IPS-18a (cell line): ENCODE results near the gene ATP10B.
"Not testable (repeated sequence)": the region's sequence is repeated elsewhere in the genome, so short reads cannot be mapped to it uniquely, and the experiment has no call there.

Experiments used
- H3K27ac ChIP-seq: one replicate; pipeline ENCODE4 v1.5.1; 2013; ENCODE audit warnings: low read length
- H3K27me3 ChIP-seq: one replicate; pipeline ENCODE4 v1.6.1; 2013; ENCODE audit warnings: mild to moderate bottlenecking, low read length; ENCODE audit not compliant: control insufficient read depth, insufficient read depth
- H3K36me3 ChIP-seq: one replicate; pipeline ENCODE4 v1.6.1; 2013; ENCODE audit warnings: low read depth, low read length; ENCODE audit not compliant: control insufficient read depth
- H3K4me1 ChIP-seq: one replicate; pipeline ENCODE4 v1.6.1; 2013; ENCODE audit warnings: low read depth, low read length; ENCODE audit not compliant: control insufficient read depth
- H3K4me3 ChIP-seq: one replicate; pipeline ENCODE4 v1.5.1; 2013; ENCODE audit warnings: low read length
- H3K9ac ChIP-seq: one replicate; pipeline ENCODE4 v1.6.1; 2013; ENCODE audit warnings: mild to moderate bottlenecking, low read length, moderate library complexity
- H3K9me3 ChIP-seq: one replicate; pipeline ENCODE4 v1.6.1; 2013; ENCODE audit warnings: low read depth, low read length; ENCODE audit not compliant: control insufficient read depth

The ATP10B gene

DNA sequence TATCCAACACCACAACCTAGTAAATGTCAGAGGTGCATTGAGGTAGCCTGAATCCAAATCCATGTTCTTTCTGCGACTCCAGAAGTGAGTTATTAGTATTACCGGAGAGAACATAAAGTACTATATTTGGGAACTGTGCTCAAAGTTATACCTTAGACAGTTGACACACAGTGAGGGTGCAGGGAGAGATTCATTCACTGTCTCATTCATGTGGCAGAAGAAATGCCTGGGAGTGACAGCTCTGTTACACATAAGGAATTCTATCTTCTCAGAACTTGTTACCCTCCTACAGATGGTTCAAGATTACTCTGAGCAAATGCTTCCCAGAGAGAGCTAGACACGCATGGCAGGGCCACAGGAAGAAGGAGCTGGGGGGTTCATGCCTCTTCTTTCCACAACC lies 103.0 kb downstream of the ATP10B start:
- Histone ChIP-seq H3K9ac (no peak overlapping the region), H3K4me3 (no peak overlapping the region), H3K4me1 (peaks cover 7% of the 10 kb centered on the region)

GRCh38 chr5:160747987-160748386 lies 104.0 kb downstream of the ATP10B start:
- no peaks in the 10 kb centered on the region for H3K36me3 ChIP-seq
- H3K27ac ChIP-seq = no peak overlapping the region
- H3K27me3 ChIP-seq = no peaks in the 10 kb centered on the region
- H3K9me3 ChIP-seq = no peaks in the 10 kb centered on the region
- H3K4me3 ChIP-seq = no peak overlapping the region
- peaks cover 7% of the 10 kb centered on the region for H3K4me1 ChIP-seq
- no peak overlapping the region for H3K9ac ChIP-seq

More for the DNA sequence above, 103.0 kb downstream of the ATP10B start:
- Histone ChIP-seq H3K27me3 (no peaks in the 10 kb centered on the region), H3K9me3 (no peaks in the 10 kb centered on the region), H3K36me3 (no peaks in the 10 kb centered on the region), H3K27ac (no peak overlapping the region)

DNA sequence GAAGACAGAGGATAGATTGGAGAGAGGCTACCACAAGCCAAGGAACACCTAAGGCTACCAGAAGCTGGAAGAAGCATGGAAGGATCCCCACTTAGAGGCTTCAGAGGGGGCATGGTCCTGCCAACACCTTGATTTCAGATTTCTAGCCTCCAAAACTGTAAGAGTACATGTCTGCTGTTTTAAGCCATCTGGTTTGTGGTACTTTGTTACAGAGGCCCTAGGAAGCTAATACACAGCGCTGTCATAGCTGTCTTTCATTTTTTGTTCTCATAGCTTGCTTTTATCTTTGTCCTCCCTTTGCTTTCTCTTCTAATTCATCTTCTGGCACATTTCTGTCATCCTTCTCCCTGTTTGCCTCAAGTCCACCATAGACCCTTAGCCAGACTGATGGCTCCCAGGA lies 104.5 kb downstream of the ATP10B start:
- H3K27ac ChIP-seq = no peak overlapping the region
- H3K4me3 ChIP-seq = no peak overlapping the region
- H3K4me1 ChIP-seq = peaks cover 7% of the 10 kb centered on the region
- no peaks in the 10 kb centered on the region for H3K27me3 ChIP-seq
- H3K9ac ChIP-seq = no peak overlapping the region
- no peaks in the 10 kb centered on the region for H3K36me3 ChIP-seq
- H3K9me3 ChIP-seq = no peaks in the 10 kb centered on the region

DNA sequence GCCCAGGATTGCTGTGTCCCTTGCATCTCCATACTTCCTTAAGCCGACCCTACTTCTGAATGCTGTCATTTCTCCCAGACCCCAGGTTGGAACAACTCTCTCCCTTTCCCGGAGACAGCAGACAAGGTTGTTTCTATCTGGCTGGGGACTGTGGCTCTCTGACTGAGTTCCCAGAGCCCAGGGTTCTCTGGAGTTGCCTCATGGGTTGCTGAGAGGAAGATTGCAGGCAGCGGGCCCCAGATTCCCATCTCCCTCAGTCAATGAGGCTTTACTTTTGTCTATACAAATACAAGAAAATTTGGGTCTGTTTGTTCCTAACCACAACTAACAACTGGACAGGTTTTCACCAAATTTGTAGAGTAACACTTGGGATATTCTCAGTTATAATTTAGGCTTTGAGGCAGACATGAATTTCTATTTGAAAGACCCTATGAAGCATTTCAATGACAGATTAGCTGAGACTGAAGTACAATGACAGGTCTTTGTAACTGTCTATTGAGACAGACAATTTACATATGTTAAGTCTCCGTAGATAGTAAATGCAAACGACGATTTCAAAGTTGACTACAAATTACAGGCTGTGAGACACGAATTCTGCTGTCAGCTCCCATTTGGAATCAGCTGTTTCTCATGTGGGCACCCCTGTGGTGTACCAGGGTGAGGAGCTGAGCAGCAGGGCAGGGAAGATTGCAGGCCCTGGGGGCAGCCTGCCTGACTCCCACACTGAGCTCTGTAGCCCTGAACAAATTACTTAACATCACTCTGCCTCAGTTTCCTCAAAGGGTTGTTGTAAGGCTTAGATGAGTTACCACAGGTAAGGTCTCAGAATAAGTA lies 107.5 kb downstream of the ATP10B start:
- no peak overlapping the region for H3K4me3 ChIP-seq
- no peak overlapping the region for H3K9ac ChIP-seq
- H3K36me3 ChIP-seq = no peaks in the 10 kb centered on the region
- no peaks in the 10 kb centered on the region for H3K27me3 ChIP-seq
- H3K27ac ChIP-seq = no peak overlapping the region
- no peaks in the 10 kb centered on the region for H3K9me3 ChIP-seq
- peaks cover 7% of the 10 kb centered on the region for H3K4me1 ChIP-seq

- Histone ChIP-seq H3K27ac (no peak overlapping the region), H3K27me3 (no peaks in the 10 kb centered on the region), H3K36me3 (no peaks in the 10 kb centered on the region), H3K9me3 (no peaks in the 10 kb centered on the region), H3K4me1 (peaks cover 7% of the 10 kb centered on the region), H3K9ac (no peak overlapping the region), H3K4me3 (no peak overlapping the region)
Measured at GRCh38 chr5:160743027-160743426, 109.0 kb downstream of the ATP10B start.

- Histone ChIP-seq H3K9ac (no peak overlapping the region), H3K9me3 (no peaks in the 10 kb centered on the region), H3K27me3 (no peaks in the 10 kb centered on the region), H3K27ac (no peak overlapping the region), H3K4me1 (peaks cover 7% of the 10 kb centered on the region), H3K4me3 (no peak overlapping the region), H3K36me3 (no peaks in the 10 kb centered on the region)
Measured at GRCh38 chr5:160742446-160742845, 109.6 kb downstream of the ATP10B start.

DNA sequence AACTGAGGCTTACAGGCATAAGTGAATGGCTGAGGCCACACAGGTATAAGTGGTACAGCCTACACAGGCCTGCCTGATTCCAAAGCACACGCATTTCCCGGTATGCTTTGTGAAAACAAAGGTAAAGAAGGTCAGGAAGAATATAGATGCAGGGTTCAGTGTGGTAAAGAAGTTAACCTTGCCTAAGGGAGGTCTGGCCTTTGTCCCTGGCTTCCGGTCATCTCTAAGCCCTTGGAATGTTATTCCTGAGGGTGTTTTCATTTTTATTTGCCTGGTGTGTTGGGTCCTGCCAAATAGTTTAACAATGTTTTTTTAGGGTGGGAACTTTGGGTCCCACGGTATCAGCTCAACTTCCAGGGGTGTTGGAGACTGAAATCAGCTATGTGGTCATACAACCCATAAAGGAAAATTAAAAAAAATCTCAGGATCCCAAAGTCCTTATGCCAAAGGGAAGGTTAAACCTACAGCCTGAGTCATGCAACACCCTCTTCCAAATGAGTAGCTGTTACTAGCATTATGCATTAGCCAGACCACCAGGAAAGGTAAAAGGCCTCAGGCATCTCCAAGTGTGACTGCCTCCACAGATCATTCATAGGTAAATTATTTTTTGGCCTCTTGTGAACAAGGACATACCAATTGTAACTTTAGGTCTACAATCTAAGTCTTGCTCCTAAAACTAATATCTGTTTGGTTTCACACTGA lies 124.6 kb downstream of the ATP10B start:
- Histone ChIP-seq H3K4me1 (peaks cover 9% of the 10 kb centered on the region), H3K9ac (no peak overlapping the region), H3K4me3 (no peak overlapping the region), H3K9me3 (no peaks in the 10 kb centered on the region), H3K27ac (no peak overlapping the region), H3K36me3 (no peaks in the 10 kb centered on the region), H3K27me3 (no peaks in the 10 kb centered on the region)

- Histone ChIP-seq H3K9me3 (no peaks in the 10 kb centered on the region), H3K27ac (no peak overlapping the region), H3K9ac (no peak overlapping the region), H3K4me1 (peaks cover 9% of the 10 kb centered on the region), H3K4me3 (no peak overlapping the region), H3K36me3 (no peaks in the 10 kb centered on the region), H3K27me3 (no peaks in the 10 kb centered on the region)
Measured at GRCh38 chr5:160726721-160727120, 125.3 kb downstream of the ATP10B start.

GRCh38 chr5:160720822-160721221 lies 131.2 kb downstream of the ATP10B start:
- H3K9ac ChIP-seq = no peak overlapping the region
- no peaks in the 10 kb centered on the region for H3K27me3 ChIP-seq
- H3K4me1 ChIP-seq = no peaks in the 10 kb centered on the region
- H3K4me3 ChIP-seq = no peak overlapping the region
- no peaks in the 10 kb centered on the region for H3K36me3 ChIP-seq
- H3K9me3 ChIP-seq = no peaks in the 10 kb centered on the region
- no peak overlapping the region for H3K27ac ChIP-seq

DNA sequence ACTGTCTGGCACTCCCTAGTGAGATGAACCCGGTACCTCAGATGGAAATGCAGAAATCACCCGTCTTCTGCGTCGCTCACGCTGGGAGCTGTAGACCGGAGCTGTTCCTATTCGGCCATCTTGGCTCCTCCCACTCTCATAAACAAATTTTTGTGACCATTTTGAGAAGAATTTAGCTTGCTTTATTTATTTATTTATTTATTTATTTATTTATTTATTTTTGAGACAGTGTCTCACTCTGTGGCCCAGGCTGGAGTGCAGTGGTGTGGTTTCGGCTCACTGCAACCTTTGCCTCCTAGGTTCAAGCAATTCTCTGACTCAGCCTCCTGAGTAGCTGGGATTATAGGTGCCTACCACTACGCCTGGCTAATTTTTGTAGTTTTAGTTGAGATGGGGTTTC lies 136.5 kb downstream of the ATP10B start:
- not testable (repeated sequence) for H3K9me3 ChIP-seq, H3K4me3 ChIP-seq, H3K27ac ChIP-seq, H3K36me3 ChIP-seq, H3K9ac ChIP-seq, H3K4me1 ChIP-seq, H3K27me3 ChIP-seq

DNA sequence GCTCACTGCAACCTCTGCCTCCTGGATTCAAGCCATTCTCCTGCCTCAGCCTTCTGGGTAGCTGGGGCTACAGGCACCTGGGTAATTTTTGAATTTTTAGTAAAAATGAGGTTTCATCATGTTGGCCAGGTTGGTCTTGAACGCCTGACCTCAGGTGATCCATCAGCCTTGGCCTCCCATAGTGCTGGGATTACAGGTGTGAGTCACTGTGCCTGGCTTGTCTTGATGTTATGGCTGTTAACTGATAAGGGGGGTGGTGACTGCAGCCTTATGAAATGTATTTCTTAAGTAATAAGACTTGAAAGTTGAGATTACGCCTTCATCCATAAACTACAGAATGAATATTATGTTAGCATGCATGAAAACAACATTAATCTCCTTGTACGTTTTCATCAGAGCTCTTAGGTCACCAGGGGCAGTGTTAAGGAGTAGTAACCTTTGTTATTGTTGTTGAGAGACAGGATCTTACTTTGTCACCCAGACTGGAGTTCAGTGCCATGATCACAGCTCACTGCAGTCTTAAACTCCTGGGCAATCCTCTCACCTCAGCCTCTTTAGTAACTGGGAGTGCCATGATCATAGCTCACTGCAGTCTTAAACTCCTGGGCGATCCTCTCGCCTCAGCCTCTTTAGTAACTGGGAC lies 148.3 kb downstream of the ATP10B start:
- H3K9me3 ChIP-seq = peaks cover 3% of the 10 kb centered on the region
- H3K36me3 ChIP-seq = no peaks in the 10 kb centered on the region
- H3K27ac ChIP-seq = no peak overlapping the region
- H3K4me3 ChIP-seq = no peak overlapping the region
- no peaks in the 10 kb centered on the region for H3K4me1 ChIP-seq
- H3K27me3 ChIP-seq = no peaks in the 10 kb centered on the region
- no peak overlapping the region for H3K9ac ChIP-seq
